ENCODE data around the gene ARHGAP40.

The ARHGAP40 gene

DNA sequence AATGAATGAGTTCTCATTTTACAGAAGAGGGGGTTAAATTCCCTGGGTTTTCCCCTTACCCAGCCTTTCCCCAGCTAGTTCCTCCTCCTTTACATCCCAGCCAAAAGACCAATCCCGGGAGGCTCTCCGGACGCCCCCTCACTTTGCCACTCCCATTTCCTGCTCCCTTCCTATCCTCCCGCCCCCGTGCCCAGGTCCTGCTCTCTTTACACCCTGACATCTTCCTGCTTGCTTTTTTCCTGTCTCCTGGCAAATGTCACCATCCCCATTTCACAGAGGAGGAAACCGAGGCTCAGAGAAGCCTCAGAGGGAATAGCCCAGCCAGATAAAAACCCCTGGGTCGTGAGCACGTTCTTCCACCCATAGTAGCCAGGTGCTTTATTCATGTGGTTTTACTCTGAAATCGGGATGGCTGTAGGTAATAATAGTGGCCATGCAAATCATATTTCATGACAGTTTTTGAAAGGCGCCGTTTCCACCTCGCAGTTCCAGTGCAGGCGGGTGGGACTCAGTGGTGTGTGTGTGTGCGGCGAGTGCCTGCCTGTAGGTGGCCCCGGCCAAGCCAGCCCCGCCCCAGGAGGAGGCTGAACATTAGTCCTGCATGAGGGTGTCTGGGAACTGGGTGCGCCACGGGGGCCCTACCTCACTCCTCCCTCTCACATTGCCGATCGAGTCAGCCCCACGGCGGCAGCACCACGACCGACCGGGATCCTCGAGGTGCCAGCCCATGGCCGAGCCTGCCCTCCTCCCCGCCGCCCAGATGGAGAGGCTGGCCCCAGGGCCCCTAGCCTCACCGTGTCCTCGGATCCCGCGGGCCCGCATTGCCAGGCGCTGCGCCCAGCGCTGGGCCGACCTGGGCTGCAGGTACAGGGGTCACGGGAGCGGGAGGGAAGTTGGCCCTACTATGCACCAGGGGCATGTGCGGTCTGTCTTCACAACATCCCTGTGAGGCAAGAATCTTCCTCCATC, at the start of gene ARHGAP40:
ARHGAP40 (plus strand) TSS at position 594 of the 969 bp plus-strand sequence.
- no peak for DNase-seq

DNA sequence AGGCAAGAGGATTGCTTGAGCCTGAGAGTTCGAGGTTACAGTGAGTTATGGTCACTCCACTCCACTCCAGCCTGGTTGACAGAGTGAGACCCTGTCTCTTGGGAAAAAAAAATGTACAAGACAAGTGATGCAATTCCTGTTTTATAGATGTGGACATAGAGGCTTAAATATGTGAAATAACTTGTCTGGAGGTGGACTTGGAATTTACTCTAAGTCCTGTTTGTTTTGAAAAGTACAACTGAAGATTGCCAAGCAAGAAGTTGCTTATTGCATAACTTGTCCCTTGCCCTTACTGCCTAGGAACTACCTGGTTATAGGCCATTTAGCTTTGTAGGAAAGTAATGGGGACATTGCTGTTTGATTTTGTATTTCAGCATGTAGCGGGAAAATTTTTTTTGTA, 46.6 kb upstream of the ARHGAP40 start:
- DNase-seq = no peak

GRCh38 chr20:38555395-38555794, 46.2 kb upstream of the ARHGAP40 start:
- no peak for DNase-seq

DNA sequence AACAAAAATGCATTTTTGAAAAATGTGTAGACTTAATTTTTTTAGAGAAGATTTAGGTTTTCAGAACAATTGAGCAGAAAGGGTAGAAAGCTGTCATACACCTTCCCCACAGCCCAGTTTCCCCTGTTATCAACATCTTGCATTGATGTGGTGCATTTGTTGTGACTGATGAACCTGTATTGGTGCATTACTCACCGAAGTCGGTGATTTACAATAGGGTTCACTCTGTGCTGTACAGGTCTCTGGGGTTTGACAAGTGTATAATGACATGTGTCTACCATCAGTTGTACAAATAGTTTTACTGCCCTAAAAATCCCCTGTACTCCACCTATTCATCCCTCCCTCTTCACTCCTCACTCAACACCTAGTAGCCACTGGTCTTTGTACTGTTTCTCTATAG, 44.4 kb upstream of the ARHGAP40 start:
- no peak for DNase-seq

DNA sequence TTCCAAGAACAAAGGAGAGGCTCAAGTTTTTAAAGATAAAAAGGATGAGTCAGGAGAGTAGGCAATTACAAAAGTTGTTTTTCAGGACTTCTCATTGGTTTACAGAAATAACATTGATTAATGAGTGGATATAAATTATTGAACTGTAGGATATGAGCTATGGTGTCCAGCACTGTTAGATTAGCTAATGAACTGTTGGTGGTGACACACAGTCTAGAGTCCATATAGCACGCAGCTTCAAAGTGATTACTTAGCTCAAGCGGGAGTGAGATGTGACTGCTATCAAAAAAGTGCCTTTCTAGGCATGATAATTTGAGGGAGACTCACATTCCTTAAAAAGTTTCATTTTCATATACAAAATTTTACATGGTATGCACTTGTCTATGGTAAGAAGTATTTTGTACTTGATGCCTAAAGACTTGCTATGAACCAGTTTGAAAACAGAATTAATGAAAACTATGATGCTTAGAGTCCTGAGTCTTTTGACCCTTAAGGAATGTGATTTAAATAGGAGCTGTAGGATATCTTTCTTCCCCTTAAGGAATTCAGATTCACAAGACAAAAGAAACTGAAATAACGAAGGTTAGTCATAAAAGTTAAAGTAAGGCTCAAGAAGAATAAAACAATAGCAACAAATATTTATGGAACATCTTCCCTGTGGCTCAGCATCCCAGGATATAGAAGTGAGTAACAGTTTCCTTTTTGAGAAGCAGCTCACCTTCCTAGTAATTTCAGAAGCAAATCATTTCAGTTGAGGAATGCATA, 42.8 kb upstream of the ARHGAP40 start:
- DNase-seq = no peak

DNA sequence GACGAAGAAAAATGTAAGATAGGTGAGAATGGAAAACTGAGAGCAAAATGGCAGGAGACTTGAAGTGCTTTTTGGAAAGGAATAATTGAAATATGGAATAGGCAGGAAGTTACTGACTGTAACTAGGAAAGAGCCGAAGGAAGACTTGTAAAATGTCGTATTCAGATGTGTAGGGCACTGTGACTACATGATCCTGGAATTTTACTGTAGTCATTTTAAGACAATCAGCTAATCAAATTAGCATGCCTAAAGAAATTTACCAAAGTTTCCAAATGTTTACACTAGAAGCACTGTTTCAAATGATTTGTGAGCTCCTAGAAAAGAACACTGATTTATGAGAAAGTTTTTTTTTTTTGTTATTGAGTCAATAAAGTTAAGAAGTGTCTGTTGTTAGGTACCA, 41.8 kb upstream of the ARHGAP40 start:
- no peak for DNase-seq

DNA sequence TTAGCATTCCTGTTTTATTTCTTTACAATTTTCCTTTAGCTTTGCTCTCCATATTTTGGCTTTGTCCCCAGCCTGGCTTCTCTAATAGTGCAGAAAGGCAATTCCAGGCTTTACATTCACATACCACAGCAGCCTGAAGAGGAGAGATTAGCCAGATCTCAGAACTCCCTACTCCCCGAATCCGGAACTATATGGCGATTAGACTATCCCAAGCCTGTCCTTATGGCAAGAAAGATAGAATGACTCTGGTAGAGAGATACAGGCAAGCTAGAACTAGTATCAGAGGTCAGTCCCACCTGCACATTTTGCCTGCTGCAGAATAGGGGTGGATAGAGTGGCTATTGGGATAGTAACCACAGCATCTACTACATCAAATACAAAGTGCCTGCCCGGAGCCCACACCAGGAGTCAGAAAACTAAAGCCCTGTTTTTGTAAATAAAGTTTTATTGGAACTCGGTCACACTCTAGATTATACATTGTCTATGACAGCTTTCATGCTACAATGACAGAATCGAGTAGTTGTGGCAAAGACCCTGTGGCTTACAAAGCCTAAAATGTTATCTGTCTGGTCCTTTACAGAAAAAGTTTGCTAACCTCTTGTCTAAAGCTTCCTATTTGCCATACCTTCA, 37.7 kb upstream of the ARHGAP40 start:
- no peak for DNase-seq

DNA sequence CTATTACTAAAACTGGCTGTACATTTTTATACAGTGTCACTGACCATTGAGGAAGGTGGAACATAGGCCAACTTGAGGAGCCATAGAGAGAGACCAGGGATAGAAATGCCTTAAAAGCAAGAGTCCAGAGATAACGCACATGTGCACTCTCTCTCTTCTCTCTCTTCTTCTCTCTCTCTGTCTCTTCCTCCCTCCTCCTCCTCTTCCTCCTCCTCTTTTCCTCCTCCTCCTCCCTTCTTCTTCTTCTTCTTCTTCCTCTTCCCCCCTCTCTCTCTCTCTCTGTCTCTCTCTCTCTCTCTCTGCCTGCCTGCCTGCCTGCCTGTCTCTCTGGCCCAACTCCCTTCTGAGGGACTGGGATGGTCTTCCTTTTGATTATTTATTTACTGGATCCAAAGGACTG, 36.9 kb upstream of the ARHGAP40 start:
- DNase-seq = no peak

DNA sequence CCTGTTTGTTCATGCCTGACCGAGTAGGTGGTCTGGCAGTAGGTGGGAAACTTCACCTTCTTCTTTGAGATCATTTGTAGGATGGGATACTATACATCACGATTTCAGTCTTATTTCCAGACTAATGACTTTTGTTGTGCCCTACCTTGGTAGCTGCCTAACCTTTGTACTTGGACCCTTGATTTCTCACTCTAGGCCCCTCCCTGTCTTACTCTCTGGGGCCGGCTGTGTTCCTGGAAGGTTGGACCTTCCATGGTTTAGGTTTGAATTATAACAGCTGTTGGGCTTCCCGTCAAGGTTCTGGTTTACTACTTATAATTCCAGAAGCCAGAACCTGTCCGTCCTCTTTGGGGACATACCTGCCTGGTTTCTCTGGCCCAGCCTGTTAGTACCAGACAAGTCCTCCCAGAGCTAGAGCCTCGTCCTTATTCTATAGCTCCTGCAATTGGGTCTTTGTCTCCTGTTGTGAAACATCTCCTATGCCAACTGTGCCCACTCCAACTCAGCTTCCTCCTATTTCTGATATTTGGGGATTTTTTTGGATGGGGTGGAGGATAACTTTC, 35.5 kb upstream of the ARHGAP40 start:
- no peak for DNase-seq

DNA sequence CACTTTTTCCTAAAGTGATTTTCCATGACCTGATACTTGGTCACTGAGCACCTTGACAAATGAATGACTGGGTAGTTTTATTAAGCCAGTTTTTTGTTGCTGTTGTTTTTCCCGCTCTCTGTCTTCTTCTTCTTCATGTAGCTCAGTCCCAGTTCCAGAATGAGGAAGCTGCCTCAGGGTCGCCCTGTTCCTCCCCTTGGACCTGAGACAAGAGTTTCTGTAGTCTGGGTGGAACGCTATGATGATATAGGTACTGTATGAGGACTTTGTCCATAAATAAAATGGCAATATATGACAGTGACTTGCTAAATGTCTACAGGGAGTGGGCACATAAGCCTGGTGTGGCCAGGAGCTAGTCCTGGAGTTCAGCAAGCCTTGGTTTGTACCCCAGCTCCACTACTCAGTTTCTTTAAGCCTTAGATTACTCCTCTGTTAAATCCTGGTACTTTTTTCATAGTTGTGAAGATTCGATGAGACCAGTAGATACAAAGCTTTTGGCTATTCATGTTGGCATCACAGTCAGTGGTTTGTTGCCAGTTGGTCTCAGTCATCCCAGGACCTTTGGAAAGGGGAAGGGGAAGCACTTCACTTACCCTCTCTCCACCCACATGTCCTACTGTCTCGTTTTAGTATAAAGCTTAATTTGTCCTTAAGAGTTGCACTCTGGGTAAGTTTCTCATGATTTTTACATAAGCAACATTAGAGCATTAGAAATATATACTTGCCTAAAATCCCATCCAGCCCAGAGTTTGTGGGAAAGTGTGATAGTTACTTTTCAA, 31.7 kb upstream of the ARHGAP40 start:
- no peak for DNase-seq

- no peak for DNase-seq
Observed at GRCh38 chr20:38573413-38573812, 28.2 kb upstream of the ARHGAP40 start.

DNA sequence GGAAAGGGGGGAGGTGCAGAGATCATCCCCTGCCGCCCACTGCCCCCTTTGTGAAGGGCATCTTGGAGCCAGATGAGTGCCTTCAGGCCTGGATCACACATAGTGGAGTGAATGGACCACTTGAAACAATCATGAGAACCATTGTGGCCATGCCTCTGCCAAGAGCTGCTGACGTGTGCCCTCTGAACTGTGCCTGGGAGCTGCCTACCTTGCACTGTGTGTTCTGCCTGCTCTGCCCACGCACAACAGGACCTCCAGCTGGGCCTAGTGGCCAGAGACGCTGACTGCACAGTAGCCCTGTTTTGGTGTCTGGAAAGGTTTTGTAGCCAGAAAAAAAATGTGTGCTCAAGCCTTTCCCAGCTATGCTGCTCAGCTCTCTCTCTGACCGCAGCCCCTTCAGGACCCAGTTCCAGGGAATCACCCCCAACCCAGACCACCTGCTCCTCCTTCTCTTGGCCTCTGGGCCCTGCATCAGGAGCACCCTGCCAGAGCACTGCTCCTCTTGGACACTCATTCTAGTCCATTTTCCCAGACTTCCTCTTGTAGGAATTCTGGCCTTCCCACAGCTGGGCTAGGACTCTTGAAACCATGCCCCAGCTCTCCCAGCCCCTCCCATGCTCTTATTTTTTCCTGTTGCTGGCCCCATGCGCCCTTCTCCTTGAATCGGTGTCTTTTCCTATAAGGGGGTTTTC, 22.2 kb upstream of the ARHGAP40 start:
- no peak for DNase-seq

GRCh38 chr20:38579921-38580320, 21.7 kb upstream of the ARHGAP40 start:
- DNase-seq = no peak

DNA sequence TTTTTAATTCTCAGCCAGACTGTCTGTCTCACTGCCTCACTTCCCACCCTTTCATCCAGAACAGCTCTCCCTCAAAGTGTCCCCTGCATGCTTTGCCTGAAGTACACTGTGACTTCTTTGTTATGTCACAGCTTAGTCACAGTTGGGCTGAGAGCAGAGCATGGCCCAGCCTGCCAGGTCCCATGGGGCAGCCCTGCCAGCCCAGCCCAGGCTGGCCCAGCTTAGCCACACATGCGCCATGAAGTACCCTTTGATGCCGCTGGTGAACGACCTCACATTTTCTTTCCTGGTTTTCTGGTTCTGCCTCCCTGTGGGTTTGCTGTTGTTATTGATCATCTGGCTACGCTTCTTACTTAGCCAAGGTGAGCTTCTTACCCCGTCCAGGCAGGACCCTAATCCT, 20.6 kb upstream of the ARHGAP40 start, which contains the start of gene ADIG:
ADIG (plus strand) TSS at position 185 of the 400 bp plus-strand sequence; CDS start at position 239, 54 bp downstream.
- DNase-seq = peak; percentile 69

- no peak for DNase-seq
Observed at GRCh38 chr20:38581830-38582358, 19.7 kb upstream of the ARHGAP40 start.

DNA sequence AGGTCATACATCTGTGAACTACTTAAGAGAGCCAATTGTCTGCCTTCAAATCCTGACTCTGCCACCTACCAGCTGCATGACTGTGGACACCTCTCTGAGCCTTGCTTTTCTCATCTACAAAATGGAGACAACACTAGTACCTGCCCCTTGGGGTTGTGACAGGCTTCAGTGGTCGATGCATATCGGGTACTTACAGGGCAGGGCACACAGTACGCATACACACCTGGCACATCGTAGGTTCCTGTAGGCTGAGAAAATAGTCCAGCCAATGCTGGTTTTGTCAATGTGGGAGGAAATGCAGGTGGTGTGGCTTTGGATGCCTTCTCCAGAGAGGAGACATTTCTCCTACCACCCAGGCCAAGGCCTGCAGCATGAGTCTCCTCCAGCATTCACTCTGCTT, 18.3 kb upstream of the ARHGAP40 start:
- DNase-seq = no peak

GRCh38 chr20:38584099-38584763, 17.4 kb upstream of the ARHGAP40 start:
- no peak for DNase-seq

DNA sequence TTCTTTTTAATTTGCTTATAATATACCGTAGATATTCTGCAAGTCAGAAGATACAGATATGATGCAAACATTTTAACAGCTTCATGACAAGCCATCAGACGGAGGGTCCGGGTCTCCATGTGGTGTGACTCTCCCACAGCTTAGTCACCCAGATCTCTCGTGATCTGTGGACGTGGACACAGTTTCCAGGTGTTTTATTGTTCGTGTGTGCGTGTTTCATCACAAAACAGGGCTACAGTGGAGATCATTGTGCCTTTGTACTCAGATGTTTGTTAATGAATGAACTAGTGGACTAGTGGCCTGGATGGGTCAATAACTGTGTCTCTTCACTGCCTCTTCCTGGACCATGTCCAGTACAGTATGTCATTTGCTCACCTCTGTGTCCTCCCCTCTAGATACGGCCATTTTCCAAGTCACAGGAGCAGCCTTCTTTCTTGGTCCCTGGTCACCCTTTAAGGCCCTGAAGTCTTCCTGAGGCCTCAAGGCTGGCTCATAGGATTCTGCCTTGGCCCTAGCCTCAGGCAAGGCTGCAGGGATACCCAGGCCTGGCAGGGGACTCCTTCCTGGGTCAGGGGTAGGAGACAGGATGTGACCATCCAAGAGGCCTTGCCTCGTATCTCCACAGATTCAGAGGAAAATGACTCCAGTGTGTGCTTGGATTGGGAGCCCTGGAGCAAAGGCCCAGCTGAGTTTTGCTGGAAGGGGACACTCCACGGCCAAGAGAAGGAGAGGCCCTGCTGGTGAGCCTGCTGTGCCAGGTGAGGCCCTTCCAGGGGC, 16.0 kb upstream of the ARHGAP40 start:
- no peak for DNase-seq

GRCh38 chr20:38586181-38586525, 15.5 kb upstream of the ARHGAP40 start:
- no peak for DNase-seq

DNA sequence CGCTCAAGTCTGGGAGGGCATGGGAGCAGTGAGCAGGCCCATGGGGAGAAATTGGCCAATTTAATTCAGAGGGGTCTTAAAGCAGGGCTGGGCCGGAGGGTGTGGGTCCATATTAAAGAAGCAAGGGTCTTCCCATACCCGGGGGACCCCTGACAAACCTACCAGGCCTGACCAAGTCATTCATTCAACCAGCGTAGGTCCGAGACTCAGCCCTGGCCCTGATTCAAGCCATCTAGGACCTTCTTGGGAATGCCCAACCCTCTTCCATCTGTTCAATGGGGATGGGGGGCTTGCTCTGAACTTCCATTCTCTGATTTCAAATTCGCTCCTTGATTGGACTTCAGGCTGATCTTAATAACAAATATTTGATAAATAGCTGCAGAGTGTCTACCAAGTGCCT, 13.3 kb upstream of the ARHGAP40 start:
- no peak for DNase-seq

Measured in midbrain (tissue), 1 donor.